22Rv1 (cell line): ENCODE results near the gene CDHR5.

Experiments used
- CTCF ChIP-seq: fragments of 450-650 bp; IDR thresholded peaks from 2 replicates; pipeline ENCODE4 v1.5.1; 2017; ENCODE audit warnings: mild to moderate bottlenecking
- ZFX ChIP-seq: fragments of 450-650 bp; IDR thresholded peaks from 2 replicates; pipeline ENCODE4 v1.6.1; 2017; ENCODE audit warnings: antibody characterized with exemption, borderline replicate concordance

GRCh38 chr11:590997-591396 is 33.8 kb downstream of the CDHR5 start:
- TF ChIP-seq CTCF (no peak), ZFX (no peak)
